ENCODE results near the gene PRDM16. TPM values are rescaled to one million over a fixed set of nuclear protein-coding genes. Genes with fewer than 3 reads are reported as not detected.

PRDM16 gene
- total and polyA plus RNA-seq, 2 of the 13 experiments (the other 11 are each of a cell fraction or from before 2014, with no cell fraction given) = 0.15 to 0.81 TPM

- Histone ChIP-seq H3K27me3 (ENCODE audit: control insufficient read depth in 1 of 2, insufficient read depth in 2 of 2, low read length in 2 of 2) (peaks cover 8 to 12% of the 10 kb centered on the region in 2 experiments; a peak in 1 of 5 replicates), H3K4me2 (ENCODE audit: low read depth, low read length) (no peak overlapping the region), H3K79me2 (ENCODE audit: insufficient read depth, low read length) (no peaks in the 10 kb centered on the region), H3K9ac (ENCODE audit: insufficient read depth, low read depth, low read length) (no peak overlapping the region), H3K4me1 (ENCODE audit: insufficient read depth, low read length) (peaks cover 49% of the 10 kb centered on the region), H2AFZ (ENCODE audit: low read length) (no peak overlapping the region), H3K4me3 (replicated peaks in 1 of 3; ENCODE audit: insufficient read depth in 1 of 3, low read depth in 2 of 3, low read length in 3 of 3) (no peak overlapping the region), H3K36me3 (replicated peaks in 1 of 2; ENCODE audit: control insufficient read depth in 1 of 2, insufficient read depth in 2 of 2, low read length in 2 of 2) (no peaks in the 10 kb centered on the region), H4K20me1 (ENCODE audit: insufficient read depth, low read length) (no peaks in the 10 kb centered on the region), H3K27ac (ENCODE audit: extremely low read length, insufficient read depth, low read length) (no peak overlapping the region), H3K9me3 (ENCODE audit: low read length) (no peaks in the 10 kb centered on the region)
- ChIA-PET CTCF (ENCODE audit: low intra/inter-chr PET ratio, low total read pairs) (no interaction called here), POLR2A (no interaction called here)
- intact Hi-C loops (cut with micrococcal nuclease; ENCODE audit: unreplicated experiment) = no loop called here
- no peak for FAIRE-seq
- no TSS peak for BruUV-seq (replicated peaks)
- DNase-seq (ENCODE audit: low spot score) = no peak
- no peak for ATAC-seq
- in situ Hi-C loops (cut with HindIII; ENCODE audit: extremely low pct_ligation_motif_present, low pct_unique_long_range_greater_than_20kb) = no loop called here
- TF ChIP-seq ETS1 (CRISPR knock-in tag; IDR thresholded peaks at IDR 0.05) (no peak), ZFP1 (CRISPR knock-in tag; IDR thresholded peaks at IDR 0.05) (no peak), ZNF121 (CRISPR knock-in tag; IDR thresholded peaks at IDR 0.05) (no peak), SRSF1 (optimal IDR thresholded peaks at IDR 0.05; ENCODE audit: low read depth, low read length) (no peak), ZNF205 (CRISPR knock-in tag; IDR thresholded peaks at IDR 0.05) (no peak), LBX2 (CRISPR knock-in tag; IDR thresholded peaks at IDR 0.05; ENCODE audit: borderline replicate concordance) (no peak), HHEX (CRISPR knock-in tag; IDR thresholded peaks at IDR 0.05) (no peak), PRMT3 (CRISPR knock-in tag; IDR thresholded peaks at IDR 0.05; ENCODE audit: borderline replicate concordance, low read depth) (no peak), SPEN (CRISPR knock-in tag; IDR thresholded peaks at IDR 0.05; ENCODE audit: low read depth) (no peak), NR1H2 (CRISPR knock-in tag; IDR thresholded peaks at IDR 0.05; ENCODE audit: borderline replicate concordance, low read depth) (no peak)
- 40% methylated on average over 1 of the region's 3 CpGs for WGBS (ENCODE audit: low lambda C conversion rate)
Observed at GRCh38 chr1:3124246-3124645, 55.2 kb downstream of the PRDM16 start.
